ENCODE results near the gene TBC1D22A. TPM values are rescaled to one million over a fixed set of nuclear protein-coding genes. Genes with fewer than 3 reads are reported as not detected.

The TBC1D22A gene
- total RNA-seq, 1 experiment from 2014 or later: 32.6 TPM

DNA sequence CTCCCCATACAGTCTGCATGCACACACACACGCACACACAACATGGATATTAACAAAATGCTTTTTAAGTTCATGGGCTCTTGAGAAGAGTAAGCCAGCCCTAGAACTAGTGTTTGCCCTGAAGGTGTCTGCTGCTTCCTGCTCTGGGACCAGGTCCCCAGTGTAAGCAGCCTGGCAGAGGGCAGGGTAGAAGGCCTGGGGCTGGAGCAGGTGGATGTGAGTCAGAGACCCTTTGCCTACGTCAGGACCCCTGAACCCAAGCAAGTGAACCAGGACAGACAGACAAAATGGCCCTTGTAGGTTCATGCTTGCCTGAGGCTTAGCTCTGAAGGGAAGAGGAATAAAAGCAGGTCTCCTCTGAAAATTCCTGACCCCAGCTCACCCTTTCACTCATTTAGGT lies 357.9 kb downstream of the TBC1D22A start:
- no peaks in the 10 kb centered on the region for H3K27me3 Mint-ChIP-seq (ENCODE audit: insufficient read depth, unreplicated experiment)
- intact Hi-C loops (cut with micrococcal nuclease; ENCODE audit: unreplicated experiment): no loop called here

DNA sequence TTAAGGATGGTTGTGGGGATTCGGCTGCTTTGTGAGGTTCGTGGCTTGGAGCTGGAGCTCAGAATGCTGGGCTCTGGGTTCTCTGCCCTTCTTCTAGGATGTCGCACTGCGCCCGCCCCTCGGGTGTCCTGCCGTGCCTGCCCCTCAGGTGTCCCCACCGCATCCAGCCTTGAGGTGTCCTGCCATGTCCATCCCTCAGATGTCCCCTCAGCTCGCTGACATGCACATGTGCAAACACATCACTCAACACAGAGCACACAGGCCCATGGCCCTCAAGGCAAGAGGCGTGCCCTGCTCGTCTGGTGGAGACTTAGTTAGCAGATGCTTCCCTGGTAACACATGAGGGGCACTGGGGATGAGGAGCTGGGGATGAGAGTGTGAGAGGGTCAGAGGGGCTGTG lies 359.3 kb downstream of the TBC1D22A start:
- Histone ChIP-seq H3K27me3 (replicated peaks; ENCODE audit: control insufficient read depth, insufficient read depth, low read length) (no peaks in the 10 kb centered on the region), H3K4me3 (ENCODE audit: low read depth, low read length) (no peak overlapping the region), H3K4me1 (peaks cover 10% of the 10 kb centered on the region; the same call in 1 of the 2 replicates), H3K9me3 (no peaks in the 10 kb centered on the region), H3K36me3 (ENCODE audit: control insufficient read depth, insufficient read depth, low read length) (no peaks in the 10 kb centered on the region)
- TF ChIP-seq, protein P1, sequence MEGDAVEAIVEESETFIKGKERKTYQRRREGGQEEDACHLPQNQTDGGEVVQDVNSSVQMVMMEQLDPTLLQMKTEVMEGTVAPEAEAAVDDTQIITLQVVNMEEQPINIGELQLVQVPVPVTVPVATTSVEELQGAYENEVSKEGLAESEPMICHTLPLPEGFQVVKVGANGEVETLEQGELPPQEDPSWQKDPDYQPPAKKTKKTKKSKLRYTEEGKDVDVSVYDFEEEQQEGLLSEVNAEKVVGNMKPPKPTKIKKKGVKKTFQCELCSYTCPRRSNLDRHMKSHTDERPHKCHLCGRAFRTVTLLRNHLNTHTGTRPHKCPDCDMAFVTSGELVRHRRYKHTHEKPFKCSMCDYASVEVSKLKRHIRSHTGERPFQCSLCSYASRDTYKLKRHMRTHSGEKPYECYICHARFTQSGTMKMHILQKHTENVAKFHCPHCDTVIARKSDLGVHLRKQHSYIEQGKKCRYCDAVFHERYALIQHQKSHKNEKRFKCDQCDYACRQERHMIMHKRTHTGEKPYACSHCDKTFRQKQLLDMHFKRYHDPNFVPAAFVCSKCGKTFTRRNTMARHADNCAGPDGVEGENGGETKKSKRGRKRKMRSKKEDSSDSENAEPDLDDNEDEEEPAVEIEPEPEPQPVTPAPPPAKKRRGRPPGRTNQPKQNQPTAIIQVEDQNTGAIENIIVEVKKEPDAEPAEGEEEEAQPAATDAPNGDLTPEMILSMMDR (IDR thresholded peaks at IDR 0.05; ENCODE audit: insufficient read depth in 1 of 2, low read depth in 1 of 2, low read length in 1 of 2, severe bottlenecking in 1 of 2, unreplicated experiment in 1 of 2): no peak
- CTCF ChIA-PET: no interaction called here
- no peak overlapping the region for H3K27ac Mint-ChIP-seq (ENCODE audit: unreplicated experiment)
- POLR2A ChIA-PET: no interaction called here
- H3K27me3 Mint-ChIP-seq (ENCODE audit: insufficient read depth, unreplicated experiment): no peaks in the 10 kb centered on the region
- no TSS peak for BruUV-seq (replicated peaks)
- peak in 1 of 2 experiments; percentile 29 for DNase-seq
- peaks cover 27% of the 10 kb centered on the region for H3K36me3 Mint-ChIP-seq (ENCODE audit: insufficient read depth, unreplicated experiment)
- peaks cover 11% of the 10 kb centered on the region for H3K4me1 Mint-ChIP-seq (ENCODE audit: low read depth, unreplicated experiment)
- intact Hi-C loops (cut with micrococcal nuclease; ENCODE audit: unreplicated experiment): no loop called here
- H3K9me3 Mint-ChIP-seq (ENCODE audit: unreplicated experiment): no peaks in the 10 kb centered on the region
- H3K4me3 Mint-ChIP-seq (ENCODE audit: unreplicated experiment): no peak overlapping the region

More for the DNA sequence above, 357.9 kb downstream of the TBC1D22A start:
- Histone ChIP-seq H3K36me3 (ENCODE audit: control insufficient read depth, insufficient read depth, low read length) (no peaks in the 10 kb centered on the region), H3K4me3 (ENCODE audit: low read depth, low read length) (no peak overlapping the region), H3K9me3 (no peaks in the 10 kb centered on the region), H3K4me1 (peaks cover 10% of the 10 kb centered on the region; the same call in 1 of the 2 replicates), H3K27me3 (replicated peaks; ENCODE audit: control insufficient read depth, insufficient read depth, low read length) (no peaks in the 10 kb centered on the region)
- peaks cover 24% of the 10 kb centered on the region for H3K36me3 Mint-ChIP-seq (ENCODE audit: insufficient read depth, unreplicated experiment)
- H3K9me3 Mint-ChIP-seq (ENCODE audit: unreplicated experiment): no peaks in the 10 kb centered on the region
- ChIA-PET POLR2A (no interaction called here), CTCF (no interaction called here)
- H3K27ac Mint-ChIP-seq (ENCODE audit: unreplicated experiment): no peak overlapping the region
- peaks cover 11% of the 10 kb centered on the region for H3K4me1 Mint-ChIP-seq (ENCODE audit: low read depth, unreplicated experiment)
- BruUV-seq (replicated peaks): no TSS peak
- no peak for DNase-seq
- TF ChIP-seq, protein P1 (IDR thresholded peaks at IDR 0.05; ENCODE audit: insufficient read depth in 1 of 2, low read depth in 1 of 2, low read length in 1 of 2, severe bottlenecking in 1 of 2, unreplicated experiment in 1 of 2): no peak
- no peak overlapping the region for H3K4me3 Mint-ChIP-seq (ENCODE audit: unreplicated experiment)

DNA sequence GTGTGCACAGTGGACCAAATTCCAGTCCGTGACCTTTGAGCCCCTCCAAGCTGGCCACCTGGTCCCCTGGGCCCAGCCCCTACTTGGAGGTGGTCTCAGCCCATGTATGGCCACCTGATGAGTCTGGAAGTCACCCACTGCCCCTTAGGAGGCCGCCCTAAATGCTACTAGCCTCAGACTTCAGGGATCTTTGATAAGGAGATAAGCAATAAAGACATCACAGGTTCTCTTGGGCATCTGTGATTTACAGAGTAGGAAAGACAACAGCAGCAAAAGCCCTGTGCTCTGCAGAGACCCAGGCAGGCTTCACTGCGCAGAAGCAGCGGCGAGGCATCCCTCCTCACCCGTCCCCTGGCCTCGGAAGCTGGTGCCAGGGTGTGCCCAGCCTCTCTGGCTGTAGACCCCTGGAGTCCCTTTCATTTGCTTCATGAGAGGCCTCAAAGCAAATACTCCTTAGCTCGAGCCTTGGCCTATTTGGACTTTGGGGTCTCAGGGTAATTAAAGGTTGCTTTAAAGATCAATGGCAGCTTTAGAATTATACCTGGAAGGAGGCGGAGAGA lies 360.1 kb downstream of the TBC1D22A start:
- no peak overlapping the region for H3K27ac Mint-ChIP-seq (ENCODE audit: unreplicated experiment)
- POLR2A ChIA-PET: no interaction called here
- no peak for DNase-seq
- CTCF ChIA-PET: no interaction called here
- intact Hi-C loops (cut with micrococcal nuclease; ENCODE audit: unreplicated experiment): no loop called here
- Histone ChIP-seq H3K4me3 (ENCODE audit: low read depth, low read length) (no peak overlapping the region), H3K27me3 (replicated peaks; ENCODE audit: control insufficient read depth, insufficient read depth, low read length) (no peaks in the 10 kb centered on the region), H3K4me1 (peaks cover 10% of the 10 kb centered on the region; the same call in 1 of the 2 replicates), H3K9me3 (no peaks in the 10 kb centered on the region), H3K36me3 (ENCODE audit: control insufficient read depth, insufficient read depth, low read length) (no peaks in the 10 kb centered on the region)
- TF ChIP-seq, protein P1 (IDR thresholded peaks at IDR 0.05; ENCODE audit: insufficient read depth in 1 of 2, low read depth in 1 of 2, low read length in 1 of 2, severe bottlenecking in 1 of 2, unreplicated experiment in 1 of 2): no peak
- H3K9me3 Mint-ChIP-seq (ENCODE audit: unreplicated experiment): no peaks in the 10 kb centered on the region
- H3K27me3 Mint-ChIP-seq (ENCODE audit: insufficient read depth, unreplicated experiment): no peaks in the 10 kb centered on the region
- H3K4me3 Mint-ChIP-seq (ENCODE audit: unreplicated experiment): no peak overlapping the region
- no TSS peak for BruUV-seq (replicated peaks)
- H3K4me1 Mint-ChIP-seq (ENCODE audit: low read depth, unreplicated experiment): peaks cover 11% of the 10 kb centered on the region
- H3K36me3 Mint-ChIP-seq (ENCODE audit: insufficient read depth, unreplicated experiment): peaks cover 29% of the 10 kb centered on the region
